ENCODE measurements around the gene INIP.
A peak's percentile ranks its signal among the peaks of the same experiment; 100 is the strongest.
"Not testable (repeated sequence)": the region's sequence is repeated elsewhere in the genome, so short reads cannot be mapped to it uniquely, and the experiment has no call there.

Gene INIP

DNA sequence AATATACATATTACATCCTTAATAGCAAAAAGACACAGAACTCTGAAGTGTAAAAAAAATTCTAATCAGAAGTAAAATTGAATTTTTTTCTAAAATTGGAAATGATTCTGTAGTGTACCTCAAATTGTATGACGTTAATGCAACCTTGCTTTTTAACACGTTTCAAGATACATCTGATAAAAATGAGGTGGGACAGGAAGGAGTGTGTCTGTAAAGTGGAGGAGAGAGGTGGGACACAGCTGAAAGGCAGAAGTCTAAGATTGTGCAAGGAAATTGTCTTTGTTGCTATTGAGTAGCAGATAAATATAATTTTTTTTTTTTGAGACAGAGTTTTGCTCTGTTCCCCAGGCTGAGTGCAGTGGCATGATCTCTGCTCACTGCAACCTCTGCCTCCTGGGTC is 17.0 kb upstream of the INIP start:
- no peak for DNase-seq

DNA sequence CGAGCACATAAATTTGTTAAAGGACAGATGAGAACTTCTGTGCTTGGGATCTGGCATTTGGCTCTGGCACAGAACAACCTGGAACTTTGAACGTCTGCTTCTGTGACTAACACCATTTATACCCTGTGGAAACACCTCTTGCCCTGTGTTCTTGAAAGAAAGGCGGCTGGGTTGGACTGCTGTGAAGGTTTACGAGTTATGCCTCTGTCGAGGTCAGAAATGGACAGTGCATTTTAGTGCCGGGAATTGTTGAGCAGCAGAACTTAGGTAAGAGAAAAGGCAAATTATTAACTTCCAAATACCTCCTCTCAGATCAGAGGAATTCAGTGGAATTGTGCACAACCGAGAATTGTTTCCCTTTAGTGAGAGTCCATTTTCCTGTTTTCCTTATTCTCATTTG is 14.1 kb upstream of the INIP start:
- DNase-seq = no peak

DNA sequence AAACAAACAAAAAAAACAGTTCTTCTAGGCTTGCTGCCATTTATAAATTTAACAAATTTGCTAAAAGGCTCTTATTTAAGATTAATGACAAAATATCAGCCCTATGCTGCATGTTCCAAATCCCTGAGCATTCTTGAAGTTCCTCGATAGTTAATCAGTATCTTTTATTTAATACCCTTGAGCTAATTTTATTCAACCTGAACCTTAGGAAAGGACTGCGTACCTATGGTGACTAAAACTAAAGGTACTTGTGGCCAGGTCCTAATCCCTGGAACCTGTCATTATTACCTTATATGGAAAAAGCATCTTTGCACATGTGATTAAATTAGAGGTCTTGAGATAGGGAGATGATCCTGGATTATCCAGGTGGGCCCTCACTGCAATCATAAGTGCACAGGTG is 10.5 kb upstream of the INIP start:
- DNase-seq = no peak

DNA sequence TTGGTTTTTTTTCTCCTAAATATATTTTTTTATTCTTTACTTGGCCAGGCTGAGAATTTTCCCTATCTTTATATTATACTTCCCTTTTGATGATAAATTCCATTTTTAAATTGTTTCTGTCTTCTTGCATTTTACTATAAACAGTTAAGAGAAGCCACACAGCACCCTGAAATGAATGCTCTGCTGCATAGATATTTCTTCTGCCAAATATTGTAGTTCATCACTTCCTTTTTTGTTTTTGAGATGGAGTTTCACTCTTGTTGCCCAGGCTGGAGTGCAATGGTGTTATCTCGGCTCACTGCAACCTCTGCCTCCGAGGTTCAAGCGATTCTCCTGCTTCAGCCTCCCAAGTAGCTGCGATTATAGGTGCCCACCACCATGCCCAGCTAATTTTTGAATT is 8.5 kb upstream of the INIP start:
- DNase-seq = no peak

DNA sequence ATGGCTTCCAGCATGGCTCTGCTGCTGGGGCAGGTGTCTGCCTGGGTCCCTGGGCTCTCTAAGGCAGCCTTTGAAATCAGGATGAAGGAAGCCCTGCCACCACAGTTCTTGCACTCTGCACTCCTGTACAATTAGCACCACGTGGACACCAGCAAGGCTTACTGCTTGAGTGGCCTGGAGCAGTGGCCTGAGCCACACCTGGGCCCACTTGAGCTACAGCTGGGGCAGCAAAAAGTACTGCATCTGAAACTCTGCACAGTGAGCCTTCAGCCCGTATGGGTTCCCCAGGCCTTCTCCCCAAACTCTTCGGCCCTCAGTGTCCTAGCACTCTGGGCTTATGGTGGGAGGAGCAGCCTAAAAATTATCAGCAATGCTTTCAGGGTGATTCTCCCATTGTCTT is 8.0 kb upstream of the INIP start:
- no peak for DNase-seq

DNA sequence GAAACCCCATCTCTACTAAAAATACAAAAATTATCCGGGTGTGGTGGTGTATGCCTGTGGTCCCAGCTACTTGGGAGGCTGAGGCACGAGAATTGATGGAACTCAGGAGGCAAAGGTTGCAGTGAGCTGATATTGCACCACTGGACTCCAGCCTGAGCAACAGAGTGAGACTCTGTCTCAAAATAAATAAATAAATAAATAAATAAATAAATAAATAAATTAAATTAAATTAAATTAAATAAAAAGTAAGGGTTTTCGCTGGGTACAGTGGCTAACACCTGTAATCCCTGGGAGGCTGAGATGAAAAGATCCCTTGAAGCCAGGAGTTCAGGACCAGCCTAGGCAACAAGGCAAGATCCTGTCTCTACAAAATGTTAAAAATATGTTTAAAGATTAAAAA is 4.8 kb upstream of the INIP start:
- not testable (repeated sequence) for DNase-seq

DNA sequence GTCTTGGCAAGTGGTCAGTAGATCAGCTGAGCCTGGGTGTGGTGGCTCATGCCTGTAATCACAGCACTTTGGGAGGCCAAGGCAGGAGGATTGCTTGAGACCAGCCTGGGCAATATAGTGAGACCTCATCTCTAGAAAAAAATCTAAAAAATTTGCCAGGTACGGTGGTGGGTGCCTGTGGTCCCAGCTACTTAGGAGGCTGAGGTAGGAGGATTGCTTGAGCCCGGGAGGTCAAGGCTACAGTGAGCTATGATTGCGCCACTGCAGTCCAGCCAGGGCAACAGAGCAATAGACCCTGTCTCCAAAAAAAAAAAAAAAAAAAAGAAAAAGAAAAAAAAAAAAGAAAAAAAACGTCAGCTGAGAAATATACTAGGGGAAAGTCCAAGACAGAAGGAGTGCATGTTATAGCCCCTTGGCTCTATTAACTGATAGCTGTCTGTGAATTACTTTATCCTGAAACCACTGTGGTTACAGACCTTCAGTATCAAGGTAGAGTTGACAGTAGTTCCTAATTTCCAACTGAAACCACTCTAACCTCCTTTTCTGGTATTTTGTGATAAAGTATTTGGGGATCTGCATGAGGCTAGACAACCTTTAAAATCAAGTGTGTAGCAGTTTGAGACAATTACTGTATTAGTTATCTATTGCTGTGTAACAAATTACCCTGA is 2.3 kb upstream of the INIP start:
- DNase-seq = no peak

DNA sequence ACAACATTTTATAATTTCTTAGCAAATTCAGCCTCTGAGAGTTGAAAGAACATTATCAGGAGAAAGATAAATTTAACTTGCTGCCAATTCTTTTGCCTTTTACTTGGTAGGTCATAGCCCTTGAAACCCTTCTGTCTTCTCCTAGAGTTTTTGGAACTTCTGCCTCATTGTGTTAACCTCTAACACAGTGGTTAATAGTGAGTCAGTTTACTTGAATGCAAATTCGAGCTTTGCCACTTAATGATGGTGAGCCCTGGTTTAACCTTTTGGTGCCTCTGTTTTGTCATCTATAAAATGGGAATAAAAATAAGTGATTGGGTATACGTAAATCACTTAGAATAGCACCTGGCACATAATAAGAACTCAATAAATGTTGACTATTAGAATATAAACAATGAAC is 1.8 kb upstream of the INIP start:
- DNase-seq = no peak

DNA sequence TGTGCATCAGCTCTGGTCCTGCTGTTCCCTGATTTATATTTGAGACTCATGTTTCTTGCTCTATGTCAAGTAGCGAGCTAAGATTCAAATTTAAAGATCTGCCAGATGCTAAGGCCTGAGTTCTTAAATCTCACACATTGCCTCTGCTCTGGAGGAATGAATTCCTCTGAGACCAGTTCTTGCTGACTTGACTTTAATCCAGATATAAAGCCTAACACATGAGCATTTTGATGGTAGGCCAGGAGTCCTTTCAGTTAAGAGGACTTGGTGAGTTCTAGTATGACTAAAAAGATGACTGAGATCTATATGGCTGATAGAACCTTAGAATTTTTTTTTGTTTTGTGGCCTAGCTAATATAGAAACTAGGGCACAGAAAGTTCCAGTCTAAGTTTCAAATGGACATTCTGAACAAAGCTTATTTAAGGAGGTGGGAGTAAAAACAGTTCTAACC is 1.3 kb upstream of the INIP start:
- peak; percentile 2 for DNase-seq

DNA sequence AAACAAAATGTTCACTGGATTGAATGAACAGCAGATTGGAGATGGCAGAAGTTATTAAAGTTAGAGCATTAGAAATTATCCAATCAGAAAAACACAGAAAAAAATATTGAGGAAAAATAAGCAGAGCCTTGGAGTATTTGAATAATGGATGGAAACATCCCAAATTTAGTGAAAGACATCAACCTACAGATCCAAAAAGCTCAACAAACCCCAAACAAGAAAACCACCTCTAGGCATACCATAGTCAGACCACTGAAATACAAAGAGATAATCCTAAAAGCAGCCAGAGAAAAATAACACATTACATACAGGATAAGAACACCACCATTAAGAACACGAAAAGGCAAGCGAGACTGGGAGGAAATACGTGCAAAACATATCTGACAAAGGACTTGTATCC is 5.2 kb downstream of the INIP start:
- DNase-seq = no peak

DNA sequence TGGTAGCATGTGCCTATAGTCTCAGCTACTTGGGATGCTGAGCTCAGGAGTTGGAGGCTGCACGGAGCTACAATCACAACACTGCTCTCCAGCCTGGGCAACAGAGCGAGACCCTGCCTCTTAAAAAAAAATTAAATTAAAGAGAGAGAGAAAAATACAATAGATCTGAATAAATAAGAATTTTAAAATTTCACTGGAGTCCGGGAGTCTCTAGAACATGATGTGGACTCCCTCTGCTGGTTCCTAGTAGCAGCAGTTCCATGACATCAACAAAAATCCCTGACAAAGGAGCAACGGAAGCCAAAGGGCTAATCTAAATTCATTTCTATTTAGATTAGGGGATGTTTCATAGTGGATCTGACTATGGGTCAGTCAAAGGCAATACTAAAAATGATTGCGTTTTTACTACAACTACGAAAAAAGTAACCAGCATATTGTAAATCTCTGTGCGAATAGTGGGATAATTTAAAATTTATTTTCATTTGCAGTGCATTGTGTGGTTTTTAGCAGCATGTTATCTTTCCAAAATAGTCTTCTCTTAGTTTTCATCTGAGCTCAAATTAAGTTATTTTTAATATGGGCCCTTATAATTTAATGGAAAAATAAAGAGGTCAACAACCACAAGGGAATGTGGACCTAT is 6.7 kb downstream of the INIP start:
- peak; percentile 46 for DNase-seq

DNA sequence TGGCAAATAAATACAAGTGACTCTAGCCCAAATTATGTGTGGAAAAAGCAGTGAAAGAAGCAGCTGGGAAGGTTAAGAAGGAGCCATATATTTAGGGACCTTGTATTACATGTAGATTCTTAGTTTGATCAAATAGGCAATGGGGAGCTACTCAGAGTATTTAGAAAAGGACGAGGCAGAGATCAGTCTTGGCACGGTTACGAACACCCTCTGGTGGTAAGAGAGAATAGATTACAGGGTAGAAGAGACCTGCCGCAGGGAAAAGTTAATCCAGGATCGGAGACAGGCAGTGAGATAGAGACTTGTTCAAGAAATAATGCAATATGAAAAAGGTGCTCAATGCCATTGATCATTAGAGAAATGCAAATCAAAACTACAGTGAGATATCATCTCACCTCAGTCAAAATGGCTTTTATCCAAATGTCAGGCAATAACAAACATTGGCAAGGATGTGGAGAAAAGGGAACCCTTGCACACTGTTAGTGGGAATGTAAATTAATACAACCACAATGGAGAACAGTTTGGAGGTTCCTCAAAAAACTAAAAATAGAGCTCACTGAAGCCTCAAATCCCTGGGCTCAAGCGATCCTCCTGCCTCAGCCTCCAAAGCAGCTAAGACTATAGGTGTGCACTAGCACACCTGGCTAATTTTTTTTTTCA is 12.0 kb downstream of the INIP start:
- DNase-seq = peak; percentile 62

DNA sequence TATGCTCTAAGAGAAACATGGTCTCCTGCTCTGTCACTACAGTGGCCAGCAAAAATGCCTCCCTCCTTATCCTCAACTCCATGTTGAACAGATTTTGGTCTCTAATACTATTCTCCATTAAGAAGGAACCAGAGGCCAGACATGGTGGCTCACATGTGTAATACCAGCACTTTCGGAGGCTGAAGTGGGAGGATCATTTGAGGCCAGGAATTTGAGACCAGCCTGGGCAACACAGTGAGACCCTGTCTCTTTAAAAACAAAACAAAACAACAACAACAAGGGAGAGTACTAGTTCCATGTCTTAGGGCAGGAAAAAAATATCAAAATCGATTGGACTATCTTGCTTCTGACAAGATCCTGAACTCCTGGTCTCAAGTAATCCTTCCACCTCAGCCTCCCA is 14.6 kb downstream of the INIP start:
- DNase-seq = no peak

DNA sequence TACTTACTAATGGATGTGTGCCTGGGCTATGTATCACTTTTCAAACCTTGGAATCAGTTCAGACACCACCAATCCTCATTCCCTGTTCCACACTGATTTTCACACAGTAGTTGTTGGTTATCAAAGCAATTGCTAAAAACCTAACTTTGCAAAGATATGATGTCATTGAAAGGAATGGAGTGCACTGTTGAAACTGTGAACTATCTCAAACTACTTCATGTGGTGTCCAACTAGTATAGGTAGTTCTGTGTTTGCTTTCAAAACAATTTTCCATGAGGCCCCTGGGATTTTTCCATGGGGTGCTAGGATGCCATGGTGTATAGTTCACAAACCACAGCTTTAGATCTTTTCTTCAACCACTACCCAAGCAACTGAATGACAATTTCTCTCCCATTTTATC is 17.8 kb downstream of the INIP start:
- peak; percentile 61 for DNase-seq

DNA sequence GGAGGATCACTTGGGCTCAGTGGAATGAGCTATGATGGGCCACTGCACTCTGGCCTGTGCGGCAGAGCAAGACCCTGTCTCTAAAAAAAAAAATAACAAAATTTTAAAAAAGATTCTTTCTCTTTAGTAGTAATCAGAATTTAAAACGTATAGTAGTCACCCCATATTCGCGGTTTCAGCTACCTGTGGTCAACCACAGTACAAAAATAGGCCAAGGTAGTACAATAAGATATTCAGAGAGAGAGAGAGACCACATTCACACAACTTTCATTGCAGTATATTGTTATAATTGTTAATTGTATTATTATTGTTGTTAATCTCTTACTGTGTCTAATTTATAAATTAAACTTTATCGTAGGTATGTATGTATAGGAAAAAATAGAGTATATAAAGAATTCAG is 18.7 kb downstream of the INIP start:
- DNase-seq = no peak

DNA sequence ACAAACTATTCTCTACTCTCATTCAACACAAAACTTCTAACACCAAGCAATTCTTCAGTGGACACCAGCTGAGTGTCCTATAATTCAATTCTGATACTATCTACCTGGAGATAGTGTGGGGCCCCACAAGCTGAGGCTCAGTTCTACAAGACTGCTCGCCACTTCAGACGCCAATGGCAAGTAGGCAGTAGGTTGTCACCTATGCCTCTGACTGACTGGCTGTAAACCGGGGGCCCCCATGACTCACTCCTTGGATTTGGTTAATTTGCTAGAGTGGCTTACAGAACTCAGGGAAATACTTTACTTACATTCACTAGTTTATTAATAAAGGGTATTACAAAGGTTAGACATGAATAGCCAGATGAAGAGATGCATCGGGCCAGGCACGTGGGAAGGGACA is 21.5 kb downstream of the INIP start:
- no peak for DNase-seq

DNA sequence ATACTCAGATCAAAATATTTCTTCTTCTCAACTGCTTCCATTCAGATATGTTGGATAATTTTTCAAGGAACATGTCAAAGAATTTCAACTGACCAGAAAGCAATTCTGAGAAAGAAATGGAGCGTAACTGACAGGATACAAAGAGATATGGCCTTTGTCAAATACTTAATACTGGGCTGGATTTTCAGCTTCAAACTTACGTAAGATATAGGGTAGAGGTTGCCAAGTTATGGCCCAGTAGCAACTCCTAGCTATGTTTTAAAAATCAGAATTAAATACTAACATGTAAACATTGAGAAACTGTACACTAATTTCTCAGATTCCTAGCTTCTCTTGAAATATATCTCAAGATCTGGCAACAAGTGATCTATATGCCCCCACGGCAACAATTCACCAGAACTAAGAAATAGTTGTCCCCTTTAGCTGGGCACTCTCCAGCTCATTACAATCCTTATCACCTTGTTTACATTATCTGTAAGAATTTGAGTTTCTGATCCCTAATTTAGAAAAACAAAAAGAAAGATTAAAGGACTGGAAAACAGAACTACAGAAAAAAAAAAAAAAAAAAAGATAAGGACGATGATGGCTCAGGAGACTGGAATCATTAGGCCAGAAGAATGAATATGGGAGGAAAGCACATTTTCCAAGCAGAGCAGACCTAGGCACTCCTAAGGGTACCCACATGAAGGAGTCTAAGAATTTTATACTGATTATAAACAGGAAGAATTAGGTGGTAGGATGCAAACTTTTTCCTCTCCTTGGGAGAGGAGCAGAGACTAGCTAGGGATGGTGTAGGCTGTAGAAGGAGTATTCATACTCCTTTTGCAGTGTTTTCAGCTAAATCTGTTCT is 23.0 kb downstream of the INIP start:
- DNase-seq = no peak

DNA sequence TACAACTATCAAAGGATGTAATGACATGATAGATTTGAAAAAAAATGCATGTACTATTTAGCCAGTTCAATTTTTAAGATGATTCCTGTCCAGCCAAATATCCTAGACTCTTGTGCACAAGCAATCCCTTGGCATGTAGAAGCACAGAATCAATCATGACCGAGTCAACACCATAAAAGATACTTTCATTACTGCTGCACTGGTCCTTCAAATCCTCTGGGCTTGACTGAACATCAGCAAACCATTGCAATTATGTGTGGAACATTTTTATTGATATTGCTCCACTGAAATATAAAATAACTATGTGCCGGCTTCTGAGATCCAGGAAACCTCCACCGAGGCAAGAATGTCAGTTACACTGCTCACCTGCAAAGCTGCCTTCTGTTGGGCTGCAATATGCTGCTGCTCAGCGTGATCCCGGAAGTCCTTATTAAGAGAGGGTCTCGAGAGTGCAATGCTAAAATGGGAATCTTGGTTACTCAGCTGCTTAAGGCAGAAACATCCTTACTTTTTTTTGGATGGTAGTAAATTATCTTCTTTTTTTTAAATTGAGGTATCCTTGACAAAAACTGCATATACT is 28.7 kb downstream of the INIP start:
- no peak for DNase-seq

DNA sequence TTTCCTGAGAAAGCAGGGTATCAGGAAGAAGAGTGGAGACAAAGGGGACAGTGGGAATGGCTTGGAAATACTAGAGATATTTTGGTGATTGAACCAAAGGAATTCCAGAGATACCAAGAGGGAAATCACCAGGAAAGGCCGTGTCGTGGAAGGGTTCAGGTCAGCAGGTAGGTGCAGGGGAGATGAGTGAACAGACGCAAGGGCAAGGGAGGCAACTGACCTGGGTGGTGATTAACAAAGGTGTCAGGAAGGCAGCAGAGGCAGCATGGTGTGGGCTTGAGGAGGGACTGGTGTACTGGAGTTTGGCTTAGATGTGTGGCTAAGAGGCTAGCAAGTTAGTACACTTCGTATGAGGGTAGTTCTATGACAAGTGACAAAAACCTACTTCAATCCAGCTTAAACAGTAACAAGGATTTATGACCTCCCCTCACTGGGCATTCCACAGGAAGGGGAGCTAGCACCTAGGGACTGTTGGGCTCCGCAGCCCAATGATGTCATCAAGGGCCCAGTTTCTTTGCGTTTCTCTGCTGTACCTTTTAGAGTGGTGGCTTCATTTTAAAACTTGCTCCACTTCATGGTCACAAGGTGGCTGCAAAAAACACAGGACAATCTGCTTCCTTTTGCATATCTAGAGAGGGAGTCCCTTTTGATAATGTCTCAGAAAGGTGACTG is 37.0 kb downstream of the INIP start:
- no peak for DNase-seq

DNA sequence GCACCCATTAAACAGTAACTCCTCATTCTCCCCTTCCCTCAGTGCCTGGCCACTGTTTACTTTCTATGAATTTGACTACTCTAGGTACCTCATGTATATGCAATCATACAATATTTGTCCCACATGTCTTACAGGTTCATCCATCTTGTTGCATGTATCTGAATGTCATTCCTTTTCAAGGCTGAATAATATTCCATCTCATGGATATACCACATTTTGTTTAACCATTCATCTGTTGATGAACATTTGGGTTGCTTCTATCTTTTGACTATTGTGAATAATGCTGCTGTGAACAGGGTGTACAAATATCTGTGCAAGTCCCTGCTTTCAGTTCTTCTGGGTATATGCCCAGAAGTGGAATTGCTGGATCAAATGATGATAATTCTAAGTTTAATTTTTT is 40.9 kb downstream of the INIP start:
- no peak for DNase-seq

DNA sequence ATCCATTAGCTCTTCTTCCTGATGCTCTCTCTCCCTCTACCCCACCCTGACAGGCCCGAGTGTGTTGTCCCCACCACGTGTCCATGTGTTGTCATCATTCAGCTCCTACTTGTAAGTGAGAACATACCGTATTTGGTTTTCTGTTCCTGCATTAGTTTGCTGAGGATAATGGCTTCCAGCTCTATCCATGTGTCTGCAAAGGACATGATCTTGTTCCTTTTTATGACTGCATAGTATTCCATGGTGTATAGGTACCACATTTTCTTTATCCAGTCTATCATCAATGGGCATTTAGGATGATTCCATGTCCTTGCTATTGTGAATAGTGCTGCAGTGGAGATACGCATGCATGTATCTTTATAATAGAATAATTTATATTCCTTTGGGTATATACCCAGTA is 44.7 kb downstream of the INIP start:
- DNase-seq = not testable (repeated sequence)

DNA sequence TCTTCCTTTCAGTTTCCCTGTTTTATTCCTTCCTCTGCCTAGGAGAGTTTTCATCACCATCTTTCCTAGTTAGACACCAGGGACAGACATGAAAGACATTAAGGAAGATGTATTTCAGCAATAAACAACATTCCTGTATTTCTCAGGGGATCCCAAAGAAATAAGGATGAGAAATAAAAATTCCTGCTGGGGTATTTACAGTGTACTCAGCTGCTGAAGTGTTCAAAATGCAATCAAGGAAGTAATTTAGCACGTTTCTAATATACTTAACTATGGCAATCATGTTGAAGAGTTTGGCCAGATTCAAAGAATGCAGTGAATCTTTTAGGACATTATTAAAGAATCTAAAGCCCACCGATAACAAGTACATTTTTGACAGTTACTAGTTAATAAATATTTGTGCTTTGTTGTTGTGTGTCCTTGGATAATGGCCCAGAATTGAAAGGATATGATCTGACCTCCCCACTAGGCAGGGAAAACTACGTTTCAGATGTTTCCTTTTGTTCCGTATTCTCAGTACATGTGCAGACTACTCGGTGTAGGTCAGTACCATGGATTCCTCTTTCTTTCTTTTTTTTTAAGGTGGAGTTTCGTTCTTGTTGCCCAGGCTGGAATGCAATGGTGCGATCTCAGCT is 46.8 kb downstream of the INIP start:
- DNase-seq = no peak
